Astrocyte of the spinal cord (primary cell): ENCODE measurements around the gene CHN2.
A peak's percentile ranks its signal among the peaks of the same experiment; 100 is the strongest.

ENCODE experiments used
- DNase-seq: peaks from one replicate; pipeline ENCODE4 v3.0.0; 2011; ENCODE audit warnings: low read depth, low spot score
- H3K4me3 ChIP-seq: 2 replicates; pipeline ENCODE4 v1.5.1; 2011; ENCODE audit warnings: low read depth, mild to moderate bottlenecking, low read length, moderate library complexity
- CTCF ChIP-seq: IDR thresholded peaks from 2 replicates; pipeline ENCODE4 v1.5.1; 2012; ENCODE audit warnings: low read depth, mild to moderate bottlenecking, low read length, inconsistent platforms
- in situ Hi-C: cut with HindIII; loops from 2 replicates; pipeline ENCODE4 v1.10.0; 2017; ENCODE audit warnings: low sequenced_read_pairs

CHN2 gene

DNA sequence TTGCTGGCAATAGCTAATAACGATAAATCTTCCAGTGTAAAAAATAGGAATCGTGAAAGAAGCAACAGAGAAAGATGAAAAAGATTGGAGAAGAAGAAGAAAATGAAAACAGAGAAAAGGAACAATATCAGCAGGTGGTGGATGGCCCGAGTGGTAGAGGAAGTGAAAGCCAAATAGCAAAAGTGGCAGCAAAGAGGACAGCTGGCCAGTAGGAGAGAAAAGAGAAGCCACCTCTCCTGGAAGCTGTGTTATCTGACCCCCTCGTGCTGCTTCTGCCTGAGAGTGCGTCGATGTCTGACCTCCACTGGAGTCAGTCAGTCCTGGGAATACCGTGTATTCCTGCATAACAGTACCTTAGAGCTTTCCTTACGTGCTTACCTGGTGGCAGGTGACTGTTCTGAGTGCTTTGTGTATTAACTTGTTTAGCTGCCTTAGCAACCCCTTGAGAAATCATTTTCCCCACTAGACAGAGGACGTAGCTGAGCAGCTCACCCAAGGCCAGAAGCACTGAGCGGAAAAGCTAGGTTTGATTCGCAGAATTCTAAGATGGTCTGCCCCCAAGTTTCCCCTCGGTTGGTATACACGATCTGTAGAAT is 88.3 kb downstream of the CHN2 start:
- DNase-seq = no peak
- TF ChIP-seq CTCF = no peak
- in situ Hi-C loops = no loop called here
- no peak overlapping the region for H3K4me3 ChIP-seq

GRCh38 chr7:29284696-29285443 is 90.3 kb downstream of the CHN2 start:
- no peak for TF ChIP-seq CTCF
- in situ Hi-C loops = no loop called here
- H3K4me3 ChIP-seq = no peak overlapping the region
- no peak for DNase-seq

- TF ChIP-seq CTCF = no peak
- no peak overlapping the region for H3K4me3 ChIP-seq
- in situ Hi-C loops = no loop called here
- DNase-seq = peak; percentile 98
Observed at GRCh38 chr7:29285444-29285793, 90.8 kb downstream of the CHN2 start.

GRCh38 chr7:29285861-29286260 is 91.3 kb downstream of the CHN2 start:
- DNase-seq = no peak
- H3K4me3 ChIP-seq = no peak overlapping the region
- TF ChIP-seq CTCF = no peak
- in situ Hi-C loops = no loop called here

DNA sequence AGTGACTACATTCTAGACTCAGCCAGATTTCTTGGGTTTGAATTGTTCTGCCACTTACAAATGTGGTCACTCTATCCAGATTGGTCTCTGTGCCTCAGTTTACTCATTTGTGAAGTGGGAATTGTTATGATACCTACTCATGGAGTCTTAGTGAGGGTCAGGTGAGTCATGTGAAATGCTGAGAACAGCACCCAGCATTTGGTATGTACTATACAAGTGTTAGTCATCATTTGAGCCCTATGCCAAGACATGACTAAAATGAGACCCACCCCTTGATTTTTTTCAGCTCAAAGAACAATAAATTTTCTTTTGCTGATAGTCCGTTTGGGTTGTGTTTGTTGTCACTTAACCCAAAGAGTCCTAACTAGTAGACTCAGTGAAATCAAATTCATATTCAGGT is 92.8 kb downstream of the CHN2 start:
- no peak for TF ChIP-seq CTCF
- H3K4me3 ChIP-seq = no peak overlapping the region
- in situ Hi-C loops = no loop called here
- peak; percentile 91 for DNase-seq

DNA sequence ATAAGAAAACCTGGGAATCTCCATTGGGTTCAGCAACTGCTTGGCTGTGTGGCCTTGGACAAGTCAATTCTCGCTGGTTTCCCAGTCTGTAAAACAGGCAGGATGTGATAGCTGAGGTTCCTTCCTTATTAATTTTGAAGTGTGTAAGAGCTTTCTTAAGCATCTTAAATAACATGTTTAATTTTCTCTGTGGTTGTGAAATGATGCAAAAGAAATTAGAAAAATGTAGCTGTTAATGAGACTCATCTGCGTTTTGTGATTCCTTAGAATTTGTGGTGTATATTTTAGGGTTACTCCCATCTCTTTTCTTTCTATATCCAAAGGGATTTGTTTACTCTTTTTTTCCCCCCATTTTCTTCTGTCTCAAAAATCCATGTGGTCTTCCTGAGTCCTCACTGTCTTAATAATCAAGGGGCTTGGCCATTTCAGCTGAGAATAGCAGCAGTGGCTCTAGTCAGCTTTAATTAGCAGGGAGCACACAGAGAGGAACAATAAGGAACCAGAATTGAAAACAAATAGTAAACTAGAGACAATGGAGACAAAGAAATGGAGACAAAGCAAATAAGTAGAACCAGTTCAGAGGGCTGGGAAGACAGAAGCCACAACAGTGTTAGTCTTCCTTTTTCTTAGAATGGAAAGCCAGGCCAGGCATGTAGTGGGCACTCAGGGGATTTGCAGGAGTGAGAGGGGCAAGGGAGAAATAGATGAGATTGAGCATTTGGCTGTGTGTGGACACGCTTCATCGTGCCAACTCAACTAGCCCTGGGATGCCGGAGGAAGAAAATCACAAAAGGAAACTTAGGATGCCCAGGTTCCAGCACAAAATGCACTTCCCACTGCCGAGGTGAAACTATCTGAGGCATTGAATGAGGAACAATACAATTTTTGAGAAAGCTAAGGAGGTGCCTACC is 93.9 kb downstream of the CHN2 start:
- in situ Hi-C loops = no loop called here
- no peak for DNase-seq
- no peak overlapping the region for H3K4me3 ChIP-seq
- no peak for TF ChIP-seq CTCF
